Neural cell (in vitro differentiated cells): ENCODE measurements around the gene PPP1R14B. TPM values are rescaled to one million over a fixed set of nuclear protein-coding genes. Genes with fewer than 3 reads are reported as not detected.

ENCODE experiments used
- H2AFZ ChIP-seq: fragments of 200-600, 300-800 bp; sonication (generic), shearing (Covaris generic); 2 replicates; pipeline ENCODE4 v1.6.0; 2014; ENCODE audit warnings: low read depth, mild to moderate bottlenecking, antibody characterized with exemption, low read length, moderate library complexity
- H3F3A ChIP-seq: fragments of 200-600 bp; shearing (Covaris generic); 2 replicates; pipeline ENCODE4 v1.6.1; 2016; ENCODE audit warnings: mild to moderate bottlenecking, moderate library complexity, mixed read lengths, antibody characterized with exemption, low read length; ENCODE audit not compliant: insufficient read depth, poor library complexity, severe bottlenecking
- H3K27ac ChIP-seq: fragments of 200-600, 300-800 bp; sonication (generic), shearing (Covaris generic); 2 replicates; pipeline ENCODE4 v1.5.1; 2014; ENCODE audit warnings: mild to moderate bottlenecking, low read length, moderate library complexity
- H3K27me3 ChIP-seq: fragments of 300-800, 200-600 bp; sonication (generic), shearing (Covaris generic); 2 replicates; pipeline ENCODE4 v1.6.0; 2014; ENCODE audit warnings: mild to moderate bottlenecking, low read depth, low read length, moderate library complexity; ENCODE audit not compliant: insufficient read depth
- H3K36me3 ChIP-seq: fragments of 300-800, 200-600 bp; sonication (generic), shearing (Covaris generic); 2 replicates; pipeline ENCODE4 v1.5.1; 2014; ENCODE audit warnings: mild to moderate bottlenecking, antibody characterized with exemption, low read length, moderate library complexity; ENCODE audit not compliant: insufficient read depth
- H3K4me2 ChIP-seq: fragments of 300-800, 200-600 bp; sonication (generic), shearing (Covaris generic); 2 replicates; pipeline ENCODE4 v1.6.0; 2014; ENCODE audit warnings: mild to moderate bottlenecking, low read length
- H3K4me3 ChIP-seq: fragments of 300-800, 200-600 bp; sonication (generic), shearing (Covaris generic); 2 replicates; pipeline ENCODE4 v1.5.1; 2014; ENCODE audit warnings: mild to moderate bottlenecking, low read length, moderate library complexity
- H3K79me2 ChIP-seq: fragments of 200-600 bp; shearing (Covaris generic); replicated peaks from 2 replicates; pipeline ENCODE4 v1.6.0; 2014; ENCODE audit warnings: mild to moderate bottlenecking, low read length, moderate library complexity; ENCODE audit not compliant: insufficient read depth
- H3K9ac ChIP-seq: fragments of 300-800, 200-600 bp; sonication (generic), shearing (Covaris generic); 2 replicates; pipeline ENCODE4 v1.6.1; 2016; ENCODE audit warnings: mild to moderate bottlenecking, low read length, mixed read lengths
- H3K9me2 ChIP-seq: fragments of 200-600 bp; shearing (Covaris generic); 2 replicates; pipeline ENCODE4 v1.6.1; 2016; ENCODE audit warnings: mild to moderate bottlenecking, low read length, mixed read lengths; ENCODE audit not compliant: insufficient read depth
- H3K9me3 ChIP-seq: fragments of 200-600, 300-800 bp; sonication (generic), shearing (Covaris generic); 2 replicates; pipeline ENCODE4 v1.6.1; 2016; ENCODE audit warnings: mild to moderate bottlenecking, mixed run types, low read length, moderate library complexity, mixed read lengths
- H4K20me1 ChIP-seq: fragments of 200-600 bp; shearing (Covaris generic); 2 replicates; pipeline ENCODE4 v1.6.1; 2016; ENCODE audit warnings: mild to moderate bottlenecking, mixed run types; ENCODE audit not compliant: insufficient read depth
- EP300 ChIP-seq: fragments of 450-650 bp; conservative IDR thresholded peaks from 2 replicates; pipeline ENCODE4 v1.6.1; 2014; ENCODE audit warnings: antibody characterized with exemption, mild to moderate bottlenecking, moderate library complexity; ENCODE audit not compliant: poor library complexity, severe bottlenecking
- EZH2 ChIP-seq: fragments of 200-600, 300-800 bp; shearing (Covaris generic), sonication (generic); IDR thresholded peaks from 2 replicates; pipeline ENCODE4 v1.6.1; 2014; ENCODE audit warnings: antibody characterized with exemption, low read length, borderline replicate concordance, mild to moderate bottlenecking; ENCODE audit not compliant: insufficient read depth, poor library complexity, severe bottlenecking
- MXI1 ChIP-seq: fragments of 450-650 bp; conservative IDR thresholded peaks from 2 replicates; pipeline ENCODE4 v1.6.1; 2014; ENCODE audit warnings: antibody characterized with exemption, mild to moderate bottlenecking; ENCODE audit not compliant: poor library complexity, severe bottlenecking
- POLR2AphosphoS5 ChIP-seq: IDR thresholded peaks from 2 replicates; pipeline ENCODE4 v1.6.1; 2012
- RAD21 ChIP-seq: fragments of 450-650 bp; conservative IDR thresholded peaks from 2 replicates; pipeline ENCODE4 v1.6.1; 2014; ENCODE audit warnings: antibody characterized with exemption, mild to moderate bottlenecking, moderate library complexity
- SMC3 ChIP-seq: fragments of 450-650 bp; conservative IDR thresholded peaks from 2 replicates; pipeline ENCODE4 v1.6.1; 2014; ENCODE audit warnings: antibody characterized with exemption, mild to moderate bottlenecking, moderate library complexity; ENCODE audit not compliant: poor library complexity
- TAF1 ChIP-seq: IDR thresholded peaks from 2 replicates; pipeline ENCODE4 v1.6.1; 2012; ENCODE audit warnings: low read depth
- polyA plus RNA-seq: library from polyadenylated mRNA; depleted of rRNA; stranded (reverse); fragments of >200 nt; gene quantifications from 2 replicates; pipeline ENCODE4 v1.2.3, GENCODE V29; 2014
- TF ChIP-seq, protein P1 (sequence below): fragments of 450-650 bp; IDR thresholded peaks from 2 replicates; pipeline ENCODE4 v1.5.1; 2014; ENCODE audit warnings: antibody characterized with exemption, mild to moderate bottlenecking, moderate library complexity; ENCODE audit not compliant: poor library complexity, severe bottlenecking
- TF ChIP-seq, protein P2 (sequence below): IDR thresholded peaks from 2 replicates; pipeline ENCODE4 v1.6.1; 2012; ENCODE audit warnings: borderline replicate concordance

The PPP1R14B gene
- polyA plus RNA-seq, 1 donor from 2014 or later: 400 TPM

DNA sequence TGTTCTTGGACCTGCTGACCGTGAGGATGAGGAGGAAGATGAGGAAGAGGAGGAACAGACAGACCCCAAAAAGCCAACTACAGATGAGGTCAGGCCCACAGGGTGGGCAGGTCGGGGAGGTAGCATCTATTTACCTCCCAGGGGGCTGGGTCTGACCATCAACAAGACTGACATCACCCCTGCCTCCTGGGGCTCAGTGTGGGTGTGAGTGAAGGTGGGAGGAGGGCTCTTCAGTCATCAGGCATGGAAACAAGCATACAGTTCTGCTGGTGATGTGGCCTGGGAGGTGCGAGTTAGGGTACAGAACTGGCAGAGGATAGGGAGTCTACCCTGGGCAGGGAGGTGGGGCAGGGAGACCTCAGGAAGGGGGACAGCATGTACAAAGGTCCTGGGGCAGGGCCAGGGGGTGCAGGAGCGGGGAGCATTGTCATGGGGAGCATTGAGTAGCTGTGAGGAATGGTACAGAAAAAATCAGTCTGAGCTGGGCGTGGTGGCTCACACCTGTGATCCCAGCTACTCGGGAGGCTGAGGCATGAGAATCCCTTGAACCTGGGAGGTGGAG lies 13.5 kb upstream of the PPP1R14B start:
- Histone ChIP-seq H2AFZ (no peak overlapping the region), H3K9me2 (no peaks in the 10 kb centered on the region), H3K9ac (no peak overlapping the region), H3F3A (no peaks in the 10 kb centered on the region), H3K27ac (no peak overlapping the region), H3K9me3 (no peaks in the 10 kb centered on the region), H3K4me3 (no peak overlapping the region), H3K79me2 (no peaks in the 10 kb centered on the region), H4K20me1 (no peaks in the 10 kb centered on the region), H3K27me3 (no peaks in the 10 kb centered on the region), H3K4me2 (no peak overlapping the region), H3K36me3 (no peaks in the 10 kb centered on the region)
- TF ChIP-seq EZH2 (no peak), RAD21 (no peak), POLR2AphosphoS5 (no peak), SMC3 (no peak), TAF1 (no peak), EP300 (no peak), MXI1 (no peak)
- TF ChIP-seq, protein P1, sequence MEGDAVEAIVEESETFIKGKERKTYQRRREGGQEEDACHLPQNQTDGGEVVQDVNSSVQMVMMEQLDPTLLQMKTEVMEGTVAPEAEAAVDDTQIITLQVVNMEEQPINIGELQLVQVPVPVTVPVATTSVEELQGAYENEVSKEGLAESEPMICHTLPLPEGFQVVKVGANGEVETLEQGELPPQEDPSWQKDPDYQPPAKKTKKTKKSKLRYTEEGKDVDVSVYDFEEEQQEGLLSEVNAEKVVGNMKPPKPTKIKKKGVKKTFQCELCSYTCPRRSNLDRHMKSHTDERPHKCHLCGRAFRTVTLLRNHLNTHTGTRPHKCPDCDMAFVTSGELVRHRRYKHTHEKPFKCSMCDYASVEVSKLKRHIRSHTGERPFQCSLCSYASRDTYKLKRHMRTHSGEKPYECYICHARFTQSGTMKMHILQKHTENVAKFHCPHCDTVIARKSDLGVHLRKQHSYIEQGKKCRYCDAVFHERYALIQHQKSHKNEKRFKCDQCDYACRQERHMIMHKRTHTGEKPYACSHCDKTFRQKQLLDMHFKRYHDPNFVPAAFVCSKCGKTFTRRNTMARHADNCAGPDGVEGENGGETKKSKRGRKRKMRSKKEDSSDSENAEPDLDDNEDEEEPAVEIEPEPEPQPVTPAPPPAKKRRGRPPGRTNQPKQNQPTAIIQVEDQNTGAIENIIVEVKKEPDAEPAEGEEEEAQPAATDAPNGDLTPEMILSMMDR: no peak
- TF ChIP-seq, protein P2, sequence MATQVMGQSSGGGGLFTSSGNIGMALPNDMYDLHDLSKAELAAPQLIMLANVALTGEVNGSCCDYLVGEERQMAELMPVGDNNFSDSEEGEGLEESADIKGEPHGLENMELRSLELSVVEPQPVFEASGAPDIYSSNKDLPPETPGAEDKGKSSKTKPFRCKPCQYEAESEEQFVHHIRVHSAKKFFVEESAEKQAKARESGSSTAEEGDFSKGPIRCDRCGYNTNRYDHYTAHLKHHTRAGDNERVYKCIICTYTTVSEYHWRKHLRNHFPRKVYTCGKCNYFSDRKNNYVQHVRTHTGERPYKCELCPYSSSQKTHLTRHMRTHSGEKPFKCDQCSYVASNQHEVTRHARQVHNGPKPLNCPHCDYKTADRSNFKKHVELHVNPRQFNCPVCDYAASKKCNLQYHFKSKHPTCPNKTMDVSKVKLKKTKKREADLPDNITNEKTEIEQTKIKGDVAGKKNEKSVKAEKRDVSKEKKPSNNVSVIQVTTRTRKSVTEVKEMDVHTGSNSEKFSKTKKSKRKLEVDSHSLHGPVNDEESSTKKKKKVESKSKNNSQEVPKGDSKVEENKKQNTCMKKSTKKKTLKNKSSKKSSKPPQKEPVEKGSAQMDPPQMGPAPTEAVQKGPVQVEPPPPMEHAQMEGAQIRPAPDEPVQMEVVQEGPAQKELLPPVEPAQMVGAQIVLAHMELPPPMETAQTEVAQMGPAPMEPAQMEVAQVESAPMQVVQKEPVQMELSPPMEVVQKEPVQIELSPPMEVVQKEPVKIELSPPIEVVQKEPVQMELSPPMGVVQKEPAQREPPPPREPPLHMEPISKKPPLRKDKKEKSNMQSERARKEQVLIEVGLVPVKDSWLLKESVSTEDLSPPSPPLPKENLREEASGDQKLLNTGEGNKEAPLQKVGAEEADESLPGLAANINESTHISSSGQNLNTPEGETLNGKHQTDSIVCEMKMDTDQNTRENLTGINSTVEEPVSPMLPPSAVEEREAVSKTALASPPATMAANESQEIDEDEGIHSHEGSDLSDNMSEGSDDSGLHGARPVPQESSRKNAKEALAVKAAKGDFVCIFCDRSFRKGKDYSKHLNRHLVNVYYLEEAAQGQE: no peak

DNA sequence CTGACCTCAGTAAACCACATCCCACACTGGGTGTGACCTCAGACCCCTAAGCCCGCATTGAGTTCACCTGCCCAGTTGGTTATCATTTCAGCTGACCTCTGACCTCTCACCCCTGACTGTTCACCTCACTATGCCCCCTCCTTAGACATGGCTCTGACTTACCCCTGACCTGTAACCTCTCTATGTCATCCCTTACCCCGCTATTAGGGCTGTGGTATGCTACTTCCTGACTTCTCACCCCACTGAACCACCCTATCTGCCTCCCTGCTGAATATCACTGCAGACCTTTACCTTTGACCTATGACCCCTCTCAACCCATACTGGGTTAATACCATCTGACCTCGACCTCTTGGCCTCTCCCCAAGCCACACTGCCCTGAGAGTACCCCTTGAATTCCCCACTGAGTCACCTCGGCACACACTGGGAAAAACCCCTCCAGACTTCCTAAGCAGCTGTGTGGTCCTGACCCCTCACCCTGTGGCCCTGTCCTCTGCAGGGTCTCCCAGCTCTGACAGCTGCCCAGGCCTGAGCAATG lies 12.9 kb upstream of the PPP1R14B start:
- H3K4me3 ChIP-seq: no peak overlapping the region
- no peak overlapping the region for H3K27ac ChIP-seq
- TF ChIP-seq MXI1 (no peak), RAD21 (no peak), EZH2 (no peak), POLR2AphosphoS5 (no peak), SMC3 (no peak), TAF1 (no peak), EP300 (no peak)
- TF ChIP-seq, protein P2: no peak
- TF ChIP-seq, protein P1: no peak
- no peaks in the 10 kb centered on the region for H3K36me3 ChIP-seq
- H3K79me2 ChIP-seq: no peaks in the 10 kb centered on the region
- H3K9me2 ChIP-seq: no peaks in the 10 kb centered on the region
- H3K9ac ChIP-seq: no peak overlapping the region
- no peaks in the 10 kb centered on the region for H3F3A ChIP-seq
- H3K9me3 ChIP-seq: no peaks in the 10 kb centered on the region
- H3K27me3 ChIP-seq: no peaks in the 10 kb centered on the region
- no peak overlapping the region for H3K4me2 ChIP-seq
- no peaks in the 10 kb centered on the region for H4K20me1 ChIP-seq
- no peak overlapping the region for H2AFZ ChIP-seq
